HepG2 (cell line): Measurements from ENCODE around the gene GATA5.

Experiments
- POLR2A ChIP-seq, 2 experiments: IDR thresholded peaks; 2 replicates each; pipeline ENCODE4 v1.6.1; 2011; ENCODE audit warnings: low read depth in 2 of 2, low read length in 2 of 2, mild to moderate bottlenecking in 1 of 2, moderate library complexity in 1 of 2; ENCODE audit not compliant: insufficient read depth in 1 of 2
- RFX5 ChIP-seq: IDR thresholded peaks from 2 replicates; pipeline ENCODE4 v1.6.1; 2011; ENCODE audit warnings: low read depth, low read length, improper control_type of control experiment
- TAF1 ChIP-seq: sonication (generic); formaldehyde crosslinking; IDR thresholded peaks from 2 replicates; pipeline ENCODE4 v1.4.0; 2020; ENCODE audit warnings: missing genetic modification reagents
- ZBTB7A ChIP-seq: sonication (generic); formaldehyde crosslinking; IDR thresholded peaks from 2 replicates; pipeline ENCODE4 v1.8.0; 2022; ENCODE audit warnings: mild to moderate bottlenecking, missing genetic modification reagents
- ZKSCAN1 ChIP-seq: fragments of 150-350 bp; IDR thresholded peaks from 2 replicates; pipeline ENCODE4 v1.6.1; 2014; ENCODE audit warnings: low read length

DNA sequence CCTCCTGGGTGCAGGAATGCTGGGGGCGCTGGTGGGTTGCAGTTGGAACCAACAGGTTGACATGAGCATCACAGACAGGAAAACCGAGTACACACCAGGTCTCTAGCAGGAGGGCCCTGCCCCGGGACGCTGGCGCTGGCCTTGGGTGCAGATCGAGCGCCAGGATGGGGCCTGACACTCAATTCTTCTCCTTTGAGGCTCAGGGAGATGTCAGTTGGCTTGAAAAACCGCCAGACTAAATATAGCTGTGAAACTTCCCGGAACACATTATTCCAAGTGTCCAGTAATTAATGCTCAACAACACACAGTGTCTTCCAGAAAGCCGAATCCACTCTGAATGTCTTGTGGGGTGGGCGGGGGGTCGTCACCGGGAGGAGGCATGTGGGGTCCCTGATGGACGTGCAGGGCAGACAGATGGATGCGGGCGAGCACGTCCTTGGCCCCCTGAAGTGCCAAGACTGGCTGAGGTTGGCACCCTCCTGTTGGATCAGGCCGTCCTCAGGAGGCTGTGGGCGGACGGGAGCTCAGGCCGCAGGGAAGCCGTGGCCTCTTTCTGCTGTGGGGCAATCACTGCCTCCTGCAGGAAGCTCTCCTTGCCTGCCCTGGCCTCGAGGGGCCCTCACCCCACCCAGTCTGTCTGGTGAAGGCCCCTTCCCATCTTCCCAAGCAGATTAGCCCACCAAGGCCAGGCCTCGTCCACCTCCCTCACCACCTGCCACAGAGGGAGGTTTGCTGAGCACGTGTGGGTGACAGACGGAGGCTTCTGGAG lies 19.4 kb upstream of the GATA5 start:
- TF ChIP-seq ZBTB7A (CRISPR knock-in tag), result no peak
- no peak for TF ChIP-seq RFX5
- no peak for TF ChIP-seq ZKSCAN1
- no peak for TF ChIP-seq TAF1 (CRISPR knock-in tag)
- TF ChIP-seq POLR2A (IDR thresholded peaks at IDR 0.05; ENCODE audit: insufficient read depth in 1 of 2, low read depth in 2 of 2, low read length in 2 of 2), result no peak
